Measurements from ENCODE around the gene GMCL1. TPM values are rescaled to one million over a fixed set of nuclear protein-coding genes. Genes with fewer than 3 reads are reported as not detected.

The GMCL1 gene
- total RNA-seq, 1 donor from 2014 or later = 12.7 TPM

DNA sequence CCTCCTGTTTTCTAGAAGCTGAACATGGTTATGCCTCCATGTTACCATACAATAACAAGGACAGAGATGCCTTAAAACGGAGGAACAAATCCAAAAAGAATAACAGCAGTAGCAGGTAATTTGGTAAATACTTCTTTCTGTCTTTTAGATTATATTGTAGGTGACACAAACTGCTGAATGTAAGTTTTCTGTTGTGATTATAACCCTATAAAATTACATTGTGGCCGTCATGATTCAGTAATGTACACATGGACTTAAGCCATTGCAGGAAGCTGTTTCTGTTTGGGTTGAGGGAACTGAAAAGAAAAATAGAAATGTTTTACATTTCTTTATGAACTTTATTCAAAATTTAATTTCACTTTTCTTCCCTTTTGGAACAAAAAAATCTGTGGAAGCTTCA is 86.6 kb downstream of the GMCL1 start:
- H3K9me3 ChIP-seq (ENCODE audit: insufficient read depth, low read depth, low read length) = no peaks in the 10 kb centered on the region
- no peaks in the 10 kb centered on the region for H3K27me3 Mint-ChIP-seq (ENCODE audit: low read depth, unreplicated experiment)
- no peaks in the 10 kb centered on the region for H4K20me1 ChIP-seq (ENCODE audit: insufficient read depth, low read length)
- peak overlapping the region; percentile 87 for H3K9ac ChIP-seq (ENCODE audit: low read length)
- H3K4me1 Mint-ChIP-seq (ENCODE audit: low read depth, unreplicated experiment) = peaks cover 23% of the 10 kb centered on the region
- H3K36me3 ChIP-seq (ENCODE audit: insufficient read depth, low read length) = no peaks in the 10 kb centered on the region
- H3K36me3 Mint-ChIP-seq (ENCODE audit: low read depth, unreplicated experiment) = no peaks in the 10 kb centered on the region
- no peaks in the 10 kb centered on the region for H3K9me3 Mint-ChIP-seq (ENCODE audit: unreplicated experiment)
- peak overlapping the region; percentile 73 for H3K4me3 ChIP-seq (ENCODE audit: insufficient read depth, low read depth, low read length)
- peak overlapping the region; percentile 91 for H3K4me2 ChIP-seq (ENCODE audit: low read length)
- peaks cover 19% of the 10 kb centered on the region for H3K4me1 ChIP-seq (ENCODE audit: insufficient read depth, low read length)
- H2AFZ ChIP-seq (ENCODE audit: low read depth, low read length) = no peak overlapping the region
- H3K79me2 ChIP-seq (ENCODE audit: insufficient read depth, low read length) = peaks cover 31% of the 10 kb centered on the region
- DNase-seq (ENCODE audit: low read depth) = no peak
- TF ChIP-seq CTCF (IDR thresholded peaks at IDR 0.05; ENCODE audit: insufficient read depth, low read depth, low read length) (no peak), EZH2 (IDR thresholded peaks at IDR 0.05; ENCODE audit: insufficient read depth, low read length) (no peak)
- FAIRE-seq = no peak
- H3K27me3 ChIP-seq (ENCODE audit: insufficient read depth, low read length) = no peaks in the 10 kb centered on the region
- peak overlapping the region; percentile 78 for H3K27ac Mint-ChIP-seq (ENCODE audit: unreplicated experiment)
- peak overlapping the region; percentile 88 for H3K4me3 Mint-ChIP-seq (ENCODE audit: unreplicated experiment)
- peak overlapping the region; percentile 79 for H3K27ac ChIP-seq (ENCODE audit: low read depth, low read length)

- H3K36me3 Mint-ChIP-seq (ENCODE audit: low read depth, unreplicated experiment) = peaks cover 9% of the 10 kb centered on the region
- FAIRE-seq (peak; percentile 70), DNase-seq (ENCODE audit: low read depth) (peak; percentile 86)
- Histone ChIP-seq H3K4me1 (ENCODE audit: insufficient read depth, low read length) (peaks cover 19% of the 10 kb centered on the region), H3K4me2 (ENCODE audit: low read length) (peak overlapping the region; percentile 91), H3K4me3 (ENCODE audit: insufficient read depth, low read depth, low read length) (no peak overlapping the region), H2AFZ (ENCODE audit: low read depth, low read length) (peak overlapping the region; percentile 62), H3K9ac (ENCODE audit: low read length) (peak overlapping the region; percentile 52), H3K27me3 (ENCODE audit: insufficient read depth, low read length) (no peaks in the 10 kb centered on the region), H3K27ac (ENCODE audit: low read depth, low read length) (peak overlapping the region; percentile 74), H3K79me2 (ENCODE audit: insufficient read depth, low read length) (peaks cover 31% of the 10 kb centered on the region), H4K20me1 (ENCODE audit: insufficient read depth, low read length) (no peaks in the 10 kb centered on the region), H3K36me3 (ENCODE audit: insufficient read depth, low read length) (no peaks in the 10 kb centered on the region), H3K9me3 (ENCODE audit: insufficient read depth, low read depth, low read length) (no peaks in the 10 kb centered on the region)
- peaks cover 23% of the 10 kb centered on the region for H3K4me1 Mint-ChIP-seq (ENCODE audit: low read depth, unreplicated experiment)
- TF ChIP-seq CTCF (IDR thresholded peaks at IDR 0.05; ENCODE audit: insufficient read depth, low read depth, low read length) (no peak), EZH2 (IDR thresholded peaks at IDR 0.05; ENCODE audit: insufficient read depth, low read length) (no peak)
- peak overlapping the region; percentile 88 for H3K4me3 Mint-ChIP-seq (ENCODE audit: unreplicated experiment)
- no peaks in the 10 kb centered on the region for H3K27me3 Mint-ChIP-seq (ENCODE audit: low read depth, unreplicated experiment)
- H3K9me3 Mint-ChIP-seq (ENCODE audit: unreplicated experiment) = no peaks in the 10 kb centered on the region
- H3K27ac Mint-ChIP-seq (ENCODE audit: unreplicated experiment) = peak overlapping the region; percentile 94
Measured at GRCh38 chr2:69917852-69918251, 88.4 kb downstream of the GMCL1 start.

GRCh38 chr2:69918401-69918800 is 88.9 kb downstream of the GMCL1 start:
- Mint-ChIP-seq H3K9me3 (ENCODE audit: unreplicated experiment) (no peaks in the 10 kb centered on the region), H3K4me1 (ENCODE audit: low read depth, unreplicated experiment) (peaks cover 20% of the 10 kb centered on the region), H3K27me3 (ENCODE audit: low read depth, unreplicated experiment) (no peaks in the 10 kb centered on the region), H3K4me3 (ENCODE audit: unreplicated experiment) (peak overlapping the region; percentile 88), H3K27ac (ENCODE audit: unreplicated experiment) (peak overlapping the region; percentile 94), H3K36me3 (ENCODE audit: low read depth, unreplicated experiment) (peaks cover 10% of the 10 kb centered on the region)
- H3K4me3 ChIP-seq (ENCODE audit: insufficient read depth, low read depth, low read length) = no peak overlapping the region
- peak overlapping the region; percentile 74 for H3K27ac ChIP-seq (ENCODE audit: low read depth, low read length)
- H3K79me2 ChIP-seq (ENCODE audit: insufficient read depth, low read length) = peaks cover 31% of the 10 kb centered on the region
- no peaks in the 10 kb centered on the region for H4K20me1 ChIP-seq (ENCODE audit: insufficient read depth, low read length)
- H3K4me2 ChIP-seq (ENCODE audit: low read length) = peak overlapping the region; percentile 91
- TF ChIP-seq CTCF (IDR thresholded peaks at IDR 0.05; ENCODE audit: insufficient read depth, low read depth, low read length) (no peak), EZH2 (IDR thresholded peaks at IDR 0.05; ENCODE audit: insufficient read depth, low read length) (no peak)
- H3K9ac ChIP-seq (ENCODE audit: low read length) = peak overlapping the region; percentile 52
- H3K4me1 ChIP-seq (ENCODE audit: insufficient read depth, low read length) = peaks cover 19% of the 10 kb centered on the region
- FAIRE-seq (no peak), DNase-seq (ENCODE audit: low read depth) (no peak)
- peaks cover 3% of the 10 kb centered on the region for H3K36me3 ChIP-seq (ENCODE audit: insufficient read depth, low read length)
- no peaks in the 10 kb centered on the region for H3K9me3 ChIP-seq (ENCODE audit: insufficient read depth, low read depth, low read length)
- H3K27me3 ChIP-seq (ENCODE audit: insufficient read depth, low read length) = no peaks in the 10 kb centered on the region
- H2AFZ ChIP-seq (ENCODE audit: low read depth, low read length) = no peak overlapping the region

Measured in astrocyte (in vitro differentiated cells and primary cell).